Testis (tissue), 2 donors: Measurements from ENCODE around the gene CREB3L2.
"Not testable (repeated sequence)": the region's sequence is repeated elsewhere in the genome, so short reads cannot be mapped to it uniquely, and the experiment has no call there.

Experiments used
- POLR2A ChIP-seq: fragments of 450-650 bp; IDR thresholded peaks from one replicate; pipeline ENCODE4 v1.6.1; 2017; ENCODE audit warnings: antibody characterized with exemption, mild to moderate bottlenecking, moderate library complexity
- TF ChIP-seq, protein P1 (sequence below), 3 experiments: fragments of 450-650 bp in 2 of 3; fragments of 200-600 bp in 1 of 3; sonication (generic) in 1 of 3; IDR thresholded peaks; one replicate each; pipeline ENCODE4 v1.5.1; 2016 to 2019; ENCODE audit warnings: antibody characterized with exemption in 3 of 3, mild to moderate bottlenecking in 2 of 3, moderate library complexity in 1 of 3

DNA sequence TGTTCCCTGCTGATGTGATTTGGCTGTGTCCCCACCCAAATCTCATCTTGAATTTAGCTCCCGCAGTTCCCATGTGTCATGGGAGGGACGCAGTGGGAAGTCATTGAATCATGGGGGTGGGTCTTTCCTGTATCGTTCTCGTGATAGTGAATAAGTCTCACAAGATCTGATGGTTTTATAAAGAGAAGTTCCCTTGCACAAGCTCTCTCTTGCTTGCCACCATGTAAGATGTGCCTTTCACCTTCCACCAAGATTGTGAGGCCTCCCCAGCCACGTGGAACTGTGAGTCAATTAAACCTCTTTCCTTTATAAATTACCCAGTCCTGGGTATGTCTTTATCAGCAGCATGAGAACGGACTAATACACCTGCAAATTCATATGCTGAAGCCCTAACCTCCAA lies 19.5 kb downstream of the CREB3L2 start:
- not testable (repeated sequence) for TF ChIP-seq POLR2A
- TF ChIP-seq, protein P1, sequence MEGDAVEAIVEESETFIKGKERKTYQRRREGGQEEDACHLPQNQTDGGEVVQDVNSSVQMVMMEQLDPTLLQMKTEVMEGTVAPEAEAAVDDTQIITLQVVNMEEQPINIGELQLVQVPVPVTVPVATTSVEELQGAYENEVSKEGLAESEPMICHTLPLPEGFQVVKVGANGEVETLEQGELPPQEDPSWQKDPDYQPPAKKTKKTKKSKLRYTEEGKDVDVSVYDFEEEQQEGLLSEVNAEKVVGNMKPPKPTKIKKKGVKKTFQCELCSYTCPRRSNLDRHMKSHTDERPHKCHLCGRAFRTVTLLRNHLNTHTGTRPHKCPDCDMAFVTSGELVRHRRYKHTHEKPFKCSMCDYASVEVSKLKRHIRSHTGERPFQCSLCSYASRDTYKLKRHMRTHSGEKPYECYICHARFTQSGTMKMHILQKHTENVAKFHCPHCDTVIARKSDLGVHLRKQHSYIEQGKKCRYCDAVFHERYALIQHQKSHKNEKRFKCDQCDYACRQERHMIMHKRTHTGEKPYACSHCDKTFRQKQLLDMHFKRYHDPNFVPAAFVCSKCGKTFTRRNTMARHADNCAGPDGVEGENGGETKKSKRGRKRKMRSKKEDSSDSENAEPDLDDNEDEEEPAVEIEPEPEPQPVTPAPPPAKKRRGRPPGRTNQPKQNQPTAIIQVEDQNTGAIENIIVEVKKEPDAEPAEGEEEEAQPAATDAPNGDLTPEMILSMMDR (IDR thresholded peaks at IDR 0.05) = not testable (repeated sequence)
